HepG2 (cell line): ENCODE data around the gene B9D2. TPM values are rescaled to one million over a fixed set of nuclear protein-coding genes. Genes with fewer than 3 reads are reported as not detected.

Experiments
- ARNT2 ChIP-seq: sonication (generic); formaldehyde crosslinking; IDR thresholded peaks from 2 replicates; pipeline ENCODE4 v1.8.0; 2022; ENCODE audit warnings: mild to moderate bottlenecking, low read depth, missing genetic modification reagents, moderate library complexity
- CTCF ChIP-seq: sonication (generic); formaldehyde crosslinking; IDR thresholded peaks from 2 replicates; pipeline ENCODE4 v1.5.0; 2020; ENCODE audit warnings: mild to moderate bottlenecking, missing genetic modification reagents, moderate library complexity
- FOXA1 ChIP-seq, 2 experiments: fragments of 450-650 bp in 1 of 2; sonication (generic) in 1 of 2; formaldehyde crosslinking in 1 of 2; IDR thresholded peaks; 2 replicates each; pipeline versions ENCODE4 v1.4.0 to v1.6.1; 2016 to 2020; ENCODE audit warnings: missing genetic modification reagents in 1 of 2
- HHEX ChIP-seq: IDR thresholded peaks from 2 replicates; pipeline ENCODE4 v1.6.1; 2016; ENCODE audit warnings: control low read depth
- KMT2B ChIP-seq: IDR thresholded peaks from 2 replicates; pipeline ENCODE4 v1.6.1; 2016; ENCODE audit warnings: missing genetic modification reagents, missing compliant biosample characterization
- SMAD3 ChIP-seq: sonication (generic); formaldehyde crosslinking; IDR thresholded peaks from 2 replicates; pipeline ENCODE4 v1.4.0; 2020; ENCODE audit warnings: missing genetic modification reagents
- SOX5 ChIP-seq: IDR thresholded peaks from 2 replicates; pipeline ENCODE4 v1.6.1; 2016; ENCODE audit warnings: borderline replicate concordance
- SP2 ChIP-seq: sonication (generic); formaldehyde crosslinking; IDR thresholded peaks from 2 replicates; pipeline ENCODE4 v1.5.1; 2020; ENCODE audit warnings: mild to moderate bottlenecking, missing genetic modification reagents
- TRAFD1 ChIP-seq: sonication (generic); formaldehyde crosslinking; IDR thresholded peaks from 2 replicates; pipeline ENCODE4 v1.5.1; 2020; ENCODE audit warnings: missing genetic modification reagents, mild to moderate bottlenecking, borderline replicate concordance
- ZBTB10 ChIP-seq: sonication (generic); formaldehyde crosslinking; IDR thresholded peaks from 2 replicates; pipeline ENCODE4 v1.4.0; 2020; ENCODE audit warnings: missing genetic modification reagents, borderline replicate concordance
- ZBTB33 ChIP-seq: sonication (generic); formaldehyde crosslinking; IDR thresholded peaks from 2 replicates; pipeline ENCODE4 v1.4.0; 2020; ENCODE audit warnings: missing genetic modification reagents
- ZNF260 ChIP-seq: sonication (generic); formaldehyde crosslinking; IDR thresholded peaks from 2 replicates; pipeline ENCODE4 v1.4.0; 2020; ENCODE audit warnings: missing genetic modification reagents, low read depth, mild to moderate bottlenecking, borderline replicate concordance
- ZNF574 ChIP-seq: sonication (generic); formaldehyde crosslinking; IDR thresholded peaks from 2 replicates; pipeline ENCODE4 v1.4.0; 2020; ENCODE audit warnings: missing genetic modification reagents
- ZNF639 ChIP-seq: conservative IDR thresholded peaks from 2 replicates; pipeline ENCODE4 v1.6.1; 2018; ENCODE audit warnings: missing genetic modification reagents
- ZNF740 ChIP-seq: sonication (generic); formaldehyde crosslinking; IDR thresholded peaks from 2 replicates; pipeline ENCODE4 v1.4.0; 2020; ENCODE audit warnings: missing genetic modification reagents
- polyA plus RNA-seq, 8 experiments: library from polyadenylated mRNA; depleted of rRNA in 3 of 8; stranded (reverse) in 7 of 8; unstranded in 1 of 8; fragments of >200 nt; fragmentation: Illumina TruSeq in 4 of 8; extraction: Trizol in 4 of 8; gene quantifications; 2 replicates each; pipeline versions ENCODE4 v1.2.1 to v1.2.3, GENCODE V29; 2011 to 2016; ENCODE audit warnings: low read depth in 4 of 8, missing spikeins in 1 of 8, mixed read lengths in 1 of 8; ENCODE audit not compliant: insufficient read depth in 1 of 8
- total RNA-seq, 5 experiments: library from RNA; depleted of rRNA; stranded (reverse); fragments of >200 nt; fragmentation: Illumina TruSeq; extraction: Trizol; gene quantifications; 2 replicates each; pipeline ENCODE4 v1.2.3, GENCODE V29; 2016; ENCODE audit warnings: low read depth in 1 of 5

Gene B9D2
- total and polyA plus RNA-seq, 2 of the 13 experiments (the other 11 are each of a cell fraction or from before 2014, with no cell fraction given), result 3.1 to 4.4 TPM

- no peak for TF ChIP-seq TRAFD1
- TF ChIP-seq ZNF574, result 0 out of 2 replicates have a peak, but pooled peaks have one; percentile 7
- no peak for TF ChIP-seq KMT2B (CRISPR knock-in tag)
- TF ChIP-seq CTCF (CRISPR knock-in tag), result peak; percentile 94
- 0 out of 2 replicates have a peak, but pooled peaks have one; percentile 6 for TF ChIP-seq SOX5 (CRISPR knock-in tag)
- TF ChIP-seq FOXA1 (IDR thresholded peaks at IDR 0.05), result no peak
- peak; percentile 83 for TF ChIP-seq FOXA1 (CRISPR knock-in tag; IDR thresholded peaks at IDR 0.05)
- no peak for TF ChIP-seq HHEX (CRISPR knock-in tag)
- peak; percentile 52; the same call in 1 of the 2 replicates for TF ChIP-seq ARNT2 (CRISPR knock-in tag)
- no peak for TF ChIP-seq ZNF740
- no peak for TF ChIP-seq ZNF260 (CRISPR knock-in tag)
- TF ChIP-seq ZBTB33, result peak; percentile 55; the same call in 1 of the 2 replicates
- TF ChIP-seq SP2 (CRISPR knock-in tag), result no peak
- TF ChIP-seq ZNF639 (CRISPR knock-in tag), result no peak
- no peak for TF ChIP-seq ZBTB10 (CRISPR knock-in tag)
- TF ChIP-seq SMAD3 (CRISPR knock-in tag), result no peak
Measured at GRCh38 chr19:41308450-41309179, 55.3 kb downstream of the B9D2 start (continued).
